OCI-LY7 (cell line): Measurements from ENCODE around the gene MYOM3.

Experiments used
- CTCF ChIP-seq: fragments of 200-600 bp; sonication (generic); conservative IDR thresholded peaks from 2 replicates; pipeline ENCODE4 v1.5.1; 2014; ENCODE audit warnings: mild to moderate bottlenecking, antibody characterized with exemption, low read length, moderate library complexity, mixed read lengths
- EZH2phosphoT487 ChIP-seq: fragments of 200-600 bp; sonication (generic); IDR thresholded peaks from 2 replicates; pipeline ENCODE4 v1.6.1; 2018; ENCODE audit warnings: low read depth, borderline replicate concordance, mild to moderate bottlenecking, mixed run types, antibody characterized with exemption, low read length, moderate library complexity, mixed read lengths

- TF ChIP-seq CTCF (no peak), EZH2phosphoT487 (no peak)
Observed at GRCh38 chr1:24157918-24158481, 46.1 kb upstream of the MYOM3 start.
